ENCODE data around the gene SMIM41.

Gene SMIM41

DNA sequence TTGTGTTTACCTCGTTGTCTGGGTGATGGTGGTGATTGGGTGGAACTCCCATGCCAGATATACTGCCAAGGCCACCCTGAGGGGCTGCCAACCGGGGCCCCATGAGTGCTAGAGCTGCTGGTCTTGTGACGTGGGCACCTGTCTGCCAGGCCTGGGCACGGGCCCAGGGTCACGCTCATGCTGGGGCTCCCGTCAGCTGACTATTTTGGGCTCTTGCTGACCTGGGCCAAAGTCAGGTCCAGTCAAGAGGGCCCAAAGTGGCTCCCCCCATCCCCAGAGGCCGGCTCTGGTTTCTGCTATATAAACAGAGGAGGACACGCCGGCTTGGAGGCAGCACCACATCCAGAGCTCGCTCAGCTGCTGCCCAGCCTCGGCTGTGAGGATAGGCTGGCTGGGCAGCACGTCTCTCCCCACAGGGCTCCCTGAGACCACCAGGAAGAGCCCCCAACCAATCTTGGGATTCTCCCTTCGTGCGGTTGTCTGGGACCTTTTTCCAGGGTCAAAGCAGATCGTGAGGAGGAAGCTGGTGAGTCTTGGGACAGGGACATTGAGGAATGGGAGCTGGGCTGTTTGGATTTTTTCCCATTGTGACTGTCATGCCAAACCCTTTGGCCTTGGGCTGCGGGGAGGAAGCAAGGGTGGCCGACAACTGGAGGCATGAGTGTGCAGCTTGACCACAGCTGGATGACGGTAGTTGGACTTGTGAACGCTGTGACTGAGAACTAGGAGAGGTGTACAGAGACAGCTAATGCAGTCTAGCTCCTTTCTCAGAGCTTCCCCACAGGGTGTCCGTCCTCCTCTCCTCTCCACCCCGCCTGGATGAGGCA, 35.9 kb upstream of the SMIM41 start:
- Histone ChIP-seq H3K4me1 (ENCODE audit: insufficient read depth, low read length, poor library complexity, severe bottlenecking) (peaks cover 23% of the 10 kb centered on the region), H3K4me2 (ENCODE audit: low read depth, low read length, poor library complexity, severe bottlenecking) (no peak overlapping the region), H3K9ac (ENCODE audit: low read depth, low read length, poor library complexity, severe bottlenecking) (no peak overlapping the region), H2AFZ (ENCODE audit: low read length) (no peak overlapping the region), H3K9me2 (replicated peaks; ENCODE audit: low read depth, low read length) (no peaks in the 10 kb centered on the region), H3K27me3 (ENCODE audit: insufficient read depth, low read length, poor library complexity, severe bottlenecking) (no peaks in the 10 kb centered on the region), H3K79me2 (ENCODE audit: insufficient read depth, low read length) (no peaks in the 10 kb centered on the region), H4K20me1 (ENCODE audit: insufficient read depth, low read length, poor library complexity, severe bottlenecking) (no peaks in the 10 kb centered on the region), H3F3A (ENCODE audit: low read depth) (no peaks in the 10 kb centered on the region), H3K4me3 (ENCODE audit: low read length, poor library complexity, severe bottlenecking) (no peak overlapping the region), H3K9me3 (ENCODE audit: insufficient read depth, low read depth, low read length) (no peaks in the 10 kb centered on the region), H3K36me3 (ENCODE audit: insufficient read depth, low read length) (no peaks in the 10 kb centered on the region)
- no peak for TF ChIP-seq EZH2phosphoT487 (IDR thresholded peaks at IDR 0.05; ENCODE audit: borderline replicate concordance)

DNA sequence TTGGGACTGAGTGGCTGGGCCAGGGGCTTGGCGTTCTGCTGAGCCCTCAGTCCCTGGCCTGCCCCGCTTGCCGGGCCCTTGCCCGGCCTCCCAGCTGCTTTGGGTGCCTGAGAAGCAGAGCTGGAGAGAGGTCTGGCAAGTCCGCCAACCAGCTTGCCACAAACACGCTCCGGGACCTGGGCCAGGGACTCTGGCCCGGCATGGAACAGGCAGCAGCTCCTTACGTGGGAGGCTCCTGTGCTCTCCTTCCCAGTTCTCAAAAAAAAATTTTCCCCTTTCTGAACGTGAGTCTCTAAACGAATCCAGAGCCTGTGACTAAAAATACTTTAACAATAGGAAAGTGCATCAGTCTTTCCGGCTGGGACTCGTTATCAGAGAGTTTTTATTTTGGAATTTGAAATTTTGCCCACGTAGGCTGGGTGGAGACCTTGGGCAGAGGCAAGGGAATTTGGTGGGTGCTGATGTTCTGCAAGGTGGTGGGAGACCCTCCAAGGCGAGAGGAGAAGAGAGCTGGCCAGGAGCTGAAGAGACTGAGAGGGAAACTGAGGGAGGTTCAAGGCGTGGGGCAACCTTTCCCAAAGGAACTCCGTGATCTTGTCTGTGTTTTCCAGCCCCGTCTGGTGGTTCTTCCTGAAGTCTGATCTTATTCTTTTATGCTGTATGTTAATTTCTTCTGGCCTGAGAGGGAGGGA, 35.1 kb upstream of the SMIM41 start:
- H3K27me3 ChIP-seq (ENCODE audit: insufficient read depth, low read length, poor library complexity, severe bottlenecking), result no peaks in the 10 kb centered on the region
- H3K36me3 ChIP-seq (ENCODE audit: insufficient read depth, low read length), result no peaks in the 10 kb centered on the region
- no peaks in the 10 kb centered on the region for H3K79me2 ChIP-seq (ENCODE audit: insufficient read depth, low read length)
- no peak for TF ChIP-seq EZH2phosphoT487 (IDR thresholded peaks at IDR 0.05; ENCODE audit: borderline replicate concordance)
- TF ChIP-seq, protein P1, sequence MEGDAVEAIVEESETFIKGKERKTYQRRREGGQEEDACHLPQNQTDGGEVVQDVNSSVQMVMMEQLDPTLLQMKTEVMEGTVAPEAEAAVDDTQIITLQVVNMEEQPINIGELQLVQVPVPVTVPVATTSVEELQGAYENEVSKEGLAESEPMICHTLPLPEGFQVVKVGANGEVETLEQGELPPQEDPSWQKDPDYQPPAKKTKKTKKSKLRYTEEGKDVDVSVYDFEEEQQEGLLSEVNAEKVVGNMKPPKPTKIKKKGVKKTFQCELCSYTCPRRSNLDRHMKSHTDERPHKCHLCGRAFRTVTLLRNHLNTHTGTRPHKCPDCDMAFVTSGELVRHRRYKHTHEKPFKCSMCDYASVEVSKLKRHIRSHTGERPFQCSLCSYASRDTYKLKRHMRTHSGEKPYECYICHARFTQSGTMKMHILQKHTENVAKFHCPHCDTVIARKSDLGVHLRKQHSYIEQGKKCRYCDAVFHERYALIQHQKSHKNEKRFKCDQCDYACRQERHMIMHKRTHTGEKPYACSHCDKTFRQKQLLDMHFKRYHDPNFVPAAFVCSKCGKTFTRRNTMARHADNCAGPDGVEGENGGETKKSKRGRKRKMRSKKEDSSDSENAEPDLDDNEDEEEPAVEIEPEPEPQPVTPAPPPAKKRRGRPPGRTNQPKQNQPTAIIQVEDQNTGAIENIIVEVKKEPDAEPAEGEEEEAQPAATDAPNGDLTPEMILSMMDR (conservative IDR thresholded peaks at IDR 0.05; ENCODE audit: low read length), result no peak
- H3K9me2 ChIP-seq (replicated peaks; ENCODE audit: low read depth, low read length), result no peaks in the 10 kb centered on the region
- no peak overlapping the region for H3K4me2 ChIP-seq (ENCODE audit: low read depth, low read length, poor library complexity, severe bottlenecking)
- no peaks in the 10 kb centered on the region for H3K9me3 ChIP-seq (ENCODE audit: insufficient read depth, low read depth, low read length)
- H3K4me1 ChIP-seq (ENCODE audit: insufficient read depth, low read length, poor library complexity, severe bottlenecking), result peaks cover 23% of the 10 kb centered on the region
- no peak overlapping the region for H3K9ac ChIP-seq (ENCODE audit: low read depth, low read length, poor library complexity, severe bottlenecking)
- no peak overlapping the region for H3K4me3 ChIP-seq (ENCODE audit: low read length, poor library complexity, severe bottlenecking)
- no peaks in the 10 kb centered on the region for H3F3A ChIP-seq (ENCODE audit: low read depth)
- H4K20me1 ChIP-seq (ENCODE audit: insufficient read depth, low read length, poor library complexity, severe bottlenecking), result no peaks in the 10 kb centered on the region
- H2AFZ ChIP-seq (ENCODE audit: low read length), result no peak overlapping the region

DNA sequence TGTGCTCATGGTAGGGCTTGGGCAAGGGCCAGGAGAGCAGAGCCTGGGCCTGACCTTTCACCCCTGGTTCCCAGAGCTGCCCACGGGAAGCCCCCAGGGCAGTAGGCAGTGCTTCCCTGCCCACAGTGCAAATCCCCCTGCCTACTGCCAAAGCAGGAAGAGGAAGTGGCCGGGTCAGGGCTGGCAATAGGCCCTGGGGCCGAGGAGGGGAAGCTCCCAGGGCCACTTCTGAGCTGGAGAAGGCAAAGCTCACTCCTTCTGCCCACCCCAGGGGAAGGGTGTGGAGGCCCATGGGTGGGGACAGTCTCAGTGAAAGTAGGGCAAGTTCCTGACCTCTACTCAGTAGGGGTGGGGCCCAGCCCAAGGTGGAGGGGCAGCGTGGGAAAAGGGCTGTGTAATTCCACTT, 33.7 kb upstream of the SMIM41 start:
- Histone ChIP-seq H3K4me1 (ENCODE audit: insufficient read depth, low read length, poor library complexity, severe bottlenecking) (peaks cover 31% of the 10 kb centered on the region), H3K9me2 (replicated peaks; ENCODE audit: low read depth, low read length) (no peaks in the 10 kb centered on the region), H3K27me3 (ENCODE audit: insufficient read depth, low read length, poor library complexity, severe bottlenecking) (no peaks in the 10 kb centered on the region), H3K4me2 (ENCODE audit: low read depth, low read length, poor library complexity, severe bottlenecking) (peak overlapping the region; percentile 32), H3F3A (ENCODE audit: low read depth) (no peaks in the 10 kb centered on the region), H3K9me3 (ENCODE audit: insufficient read depth, low read depth, low read length) (no peaks in the 10 kb centered on the region), H4K20me1 (ENCODE audit: insufficient read depth, low read length, poor library complexity, severe bottlenecking) (no peaks in the 10 kb centered on the region), H3K9ac (ENCODE audit: low read depth, low read length, poor library complexity, severe bottlenecking) (peak overlapping the region; percentile 29), H3K4me3 (ENCODE audit: low read length, poor library complexity, severe bottlenecking) (no peak overlapping the region), H3K36me3 (ENCODE audit: insufficient read depth, low read length) (no peaks in the 10 kb centered on the region), H2AFZ (ENCODE audit: low read length) (peak overlapping the region; percentile 66; the same call in 1 of the 2 replicates), H3K79me2 (ENCODE audit: insufficient read depth, low read length) (no peaks in the 10 kb centered on the region)
- TF ChIP-seq EZH2phosphoT487 (IDR thresholded peaks at IDR 0.05; ENCODE audit: borderline replicate concordance), result no peak
- TF ChIP-seq, protein P1 (conservative IDR thresholded peaks at IDR 0.05; ENCODE audit: low read length), result no peak
